Dermis microvascular lymphatic vessel endothelial cell (primary cell): Measurements from ENCODE around the gene RHOD. TPM values are rescaled to one million over a fixed set of nuclear protein-coding genes. Genes with fewer than 3 reads are reported as not detected.

ENCODE experiments used
- DNase-seq, 2 donors: peaks; one replicate each; pipeline versions ENCODE4 v3.0.0 to v3.0.0-alpha.2; 2010; ENCODE audit warnings: low read depth in 2 of 2
- total RNA-seq: library from RNA; depleted of rRNA; stranded (reverse); fragments of >200 nt; gene quantifications from 2 replicates; pipeline ENCODE4 v1.2.1, GENCODE V29; 2014

RHOD gene
- total RNA-seq, 1 donor from 2014 or later: 16.9 TPM

GRCh38 chr11:67059671-67060070 is 3.0 kb downstream of the RHOD start:
- DNase-seq: no peak

GRCh38 chr11:67060111-67060522 is 3.5 kb downstream of the RHOD start:
- no peak for DNase-seq

GRCh38 chr11:67062526-67063373 is 6.1 kb downstream of the RHOD start:
- DNase-seq: no peak

DNA sequence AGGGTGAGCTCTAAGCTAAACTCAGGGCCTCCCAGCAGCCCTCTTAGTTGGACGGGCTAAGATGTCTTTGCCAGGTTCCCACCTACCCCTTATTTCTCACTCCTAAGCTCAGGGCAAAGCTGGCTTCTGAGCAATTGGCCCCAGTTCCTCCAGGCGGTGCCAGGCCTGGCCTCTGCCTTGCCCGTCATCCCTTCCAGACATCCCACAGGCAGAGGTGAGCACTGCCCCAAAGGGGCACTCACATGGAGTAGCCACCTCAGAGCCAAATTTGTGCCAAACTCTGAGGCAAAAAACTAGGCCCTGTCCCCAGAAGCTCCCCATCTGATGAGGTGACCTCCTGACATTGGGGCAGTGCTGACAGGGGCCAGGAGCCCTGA is 9.7 kb downstream of the RHOD start:
- no peak for DNase-seq

DNA sequence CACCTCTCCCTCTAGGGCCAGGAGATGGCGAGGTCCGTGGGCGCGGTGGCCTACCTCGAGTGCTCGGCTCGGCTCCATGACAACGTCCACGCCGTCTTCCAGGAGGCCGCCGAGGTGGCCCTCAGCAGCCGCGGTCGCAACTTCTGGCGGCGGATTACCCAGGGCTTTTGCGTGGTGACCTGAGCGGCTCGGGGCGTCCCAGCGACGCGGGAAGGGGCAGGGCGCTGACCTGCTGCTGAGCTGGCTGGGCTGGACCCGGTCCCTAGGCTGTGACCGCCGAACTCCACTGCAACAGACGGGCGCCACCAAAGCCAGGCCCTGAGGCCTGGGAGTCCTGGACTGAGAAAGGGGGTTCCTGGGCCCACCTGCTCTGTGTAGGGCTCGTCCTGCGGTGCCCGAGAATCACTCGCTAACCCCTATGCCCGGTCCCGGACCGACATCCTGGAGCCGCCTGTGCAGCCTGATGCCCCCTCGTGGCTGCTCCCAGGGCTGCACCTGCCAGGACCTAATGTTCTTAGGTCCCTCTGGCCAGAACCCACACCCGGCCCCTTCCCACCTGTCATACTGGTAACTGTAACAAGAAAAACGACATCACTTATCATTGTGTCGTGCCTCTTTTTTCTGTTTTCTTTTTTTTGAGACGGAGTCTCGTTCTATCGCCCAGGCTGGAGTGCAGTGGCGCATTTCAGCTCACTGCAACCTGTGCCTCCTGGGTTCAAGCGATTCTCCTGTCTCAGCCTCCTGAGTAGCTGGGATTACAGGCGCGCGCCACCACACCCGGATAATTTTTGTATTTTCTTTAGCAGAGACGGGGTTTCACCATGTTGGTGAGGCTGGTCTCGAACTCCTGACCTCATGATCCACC is 15.0 kb downstream of the RHOD start:
- peak; percentile 43 to 78 for DNase-seq

- DNase-seq: no peak
Observed at GRCh38 chr11:67072295-67072694, 15.6 kb downstream of the RHOD start.

GRCh38 chr11:67073908-67074307 is 17.3 kb downstream of the RHOD start:
- DNase-seq: no peak

GRCh38 chr11:67076202-67076601 is 19.6 kb downstream of the RHOD start:
- no peak for DNase-seq

- no peak for DNase-seq
Observed at GRCh38 chr11:67079065-67079705, 22.5 kb downstream of the RHOD start.

GRCh38 chr11:67082071-67082791 is 25.6 kb downstream of the RHOD start:
- DNase-seq: peak in 1 of 2 donors; percentile 34

- no peak for DNase-seq
Observed at GRCh38 chr11:67083786-67084366, 27.2 kb downstream of the RHOD start.

DNA sequence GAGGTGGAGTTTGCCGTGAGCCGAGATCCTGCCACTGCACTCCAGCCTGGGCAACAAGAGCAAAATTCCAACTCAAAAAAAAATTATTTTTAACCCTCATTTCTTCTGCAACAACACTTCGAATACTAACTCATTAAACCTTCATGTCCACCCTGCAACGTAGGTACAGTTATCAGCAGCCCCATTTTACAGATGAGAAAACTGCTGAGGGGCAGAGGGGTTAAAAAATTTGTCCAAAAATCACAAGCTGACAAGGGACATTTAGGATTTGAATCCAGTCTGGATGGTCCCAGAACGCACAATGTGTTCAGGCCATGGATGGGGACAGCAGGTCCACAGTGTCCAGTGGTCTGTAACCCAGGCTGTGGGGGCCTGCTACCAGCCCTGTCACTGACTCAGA is 29.0 kb downstream of the RHOD start:
- no peak for DNase-seq

- DNase-seq: no peak
Observed at GRCh38 chr11:67090717-67091116, 34.1 kb downstream of the RHOD start.

DNA sequence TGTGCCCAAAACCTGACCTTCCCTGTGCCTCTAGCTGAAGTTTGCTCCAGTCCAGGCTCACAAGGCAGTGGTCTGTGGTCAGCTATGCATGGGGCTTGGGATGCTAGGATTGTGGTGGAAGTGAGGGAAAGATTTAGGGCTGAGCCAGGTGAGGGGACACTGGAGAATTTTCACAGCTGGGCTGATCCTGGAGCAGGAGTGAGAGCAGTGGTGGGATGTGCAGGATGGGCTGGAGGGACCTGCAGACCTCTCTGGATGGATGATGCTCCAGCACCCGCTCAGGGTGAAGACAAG is 38.5 kb downstream of the RHOD start:
- no peak for DNase-seq

GRCh38 chr11:67098799-67099429 is 42.3 kb downstream of the RHOD start:
- no peak for DNase-seq

DNA sequence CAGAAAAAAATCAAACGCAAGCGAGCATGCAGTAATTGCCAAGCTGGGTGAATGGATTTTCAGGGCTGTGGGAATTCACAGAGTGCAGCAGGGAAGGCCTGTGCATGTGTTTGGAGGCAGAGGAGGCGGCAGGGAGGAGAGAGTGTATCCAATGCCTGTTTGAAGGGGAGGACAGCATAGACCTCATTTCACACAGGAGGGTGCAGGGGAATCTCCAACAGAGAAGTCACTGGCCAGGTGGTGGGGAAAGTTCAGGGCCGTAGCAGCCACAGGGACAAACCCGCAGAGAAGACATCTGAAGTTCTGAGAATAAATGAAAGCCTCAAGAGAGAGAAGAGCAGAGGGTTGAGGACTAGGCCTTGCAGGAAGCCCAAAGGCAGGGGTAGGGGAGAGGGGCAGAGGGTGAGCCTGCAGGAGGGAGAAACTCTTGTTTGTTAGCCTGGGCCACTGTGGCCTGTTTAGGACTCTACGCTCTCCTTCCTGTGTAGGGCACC is 43.2 kb downstream of the RHOD start:
- DNase-seq: no peak

GRCh38 chr11:67102664-67103063 is 46.0 kb downstream of the RHOD start:
- DNase-seq: no peak

GRCh38 chr11:67105964-67106363 is 49.3 kb downstream of the RHOD start:
- no peak for DNase-seq

DNA sequence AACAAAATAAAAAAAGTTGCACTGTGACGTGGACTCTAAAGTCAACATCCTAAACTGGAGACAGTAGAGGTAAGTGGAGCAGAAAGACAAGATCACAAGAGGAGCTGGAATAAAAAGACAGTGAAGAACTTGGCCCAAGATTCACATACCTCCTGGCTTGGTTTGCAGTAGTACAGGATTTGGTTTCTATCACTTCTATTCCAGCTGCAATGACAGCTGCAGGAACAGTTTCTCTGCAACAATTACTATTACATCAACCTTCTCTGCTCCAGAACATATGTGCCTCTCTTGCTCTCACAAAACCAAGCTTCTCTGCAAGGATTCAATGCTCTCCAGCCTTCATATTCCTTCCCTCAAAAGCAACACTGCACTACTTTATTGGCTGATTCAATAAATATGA is 54.6 kb downstream of the RHOD start:
- DNase-seq: no peak

DNA sequence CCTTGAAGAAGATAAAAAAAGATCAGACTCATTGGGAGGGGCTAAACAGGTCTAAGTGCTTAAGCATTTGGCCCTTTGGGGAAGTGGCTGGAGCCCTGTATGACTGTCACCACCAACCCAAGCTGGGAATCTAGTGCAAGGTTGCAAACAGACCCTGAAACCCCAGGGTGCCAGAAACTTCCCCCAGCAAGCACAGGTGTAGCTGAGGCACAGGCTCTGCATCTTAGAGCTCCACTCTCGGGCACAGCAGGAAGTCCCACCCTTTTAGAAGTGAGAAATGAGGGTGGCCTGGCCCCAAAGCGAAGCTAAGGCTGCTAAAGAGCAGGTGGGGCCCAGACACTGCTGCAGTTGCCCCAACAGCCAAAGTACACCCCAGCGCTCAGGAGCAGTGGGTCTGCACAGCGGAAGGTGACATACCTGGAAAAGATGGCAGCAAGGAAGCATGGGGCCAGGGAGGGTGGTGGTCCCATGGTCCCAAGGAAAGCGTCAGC is 56.6 kb downstream of the RHOD start:
- DNase-seq: no peak
